CD4-positive, alpha-beta T cell treated with Interferon alpha-2 for 1 hour (primary cell): ENCODE results near the gene C14orf180.

Source experiments
- DNase-seq, 2 donors: peaks; one replicate each; pipeline ENCODE4 v3.0.0-alpha.2; 2020 to 2022

Gene C14orf180

GRCh38 chr14:104550861-104551728, 28.5 kb upstream of the C14orf180 start:
- DNase-seq: no peak

GRCh38 chr14:104551851-104552737, 27.5 kb upstream of the C14orf180 start:
- no peak for DNase-seq

GRCh38 chr14:104552738-104553125, 26.8 kb upstream of the C14orf180 start:
- no peak for DNase-seq

- DNase-seq: no peak
Observed at GRCh38 chr14:104553166-104554087, 26.1 kb upstream of the C14orf180 start.

- DNase-seq: no peak
Observed at GRCh38 chr14:104554088-104554607, 25.4 kb upstream of the C14orf180 start.

GRCh38 chr14:104554608-104555429, 24.7 kb upstream of the C14orf180 start:
- DNase-seq: no peak

- DNase-seq: no peak
Observed at GRCh38 chr14:104555430-104556255, 23.9 kb upstream of the C14orf180 start.

- DNase-seq: no peak
Observed at GRCh38 chr14:104556256-104557021, 23.1 kb upstream of the C14orf180 start.

- DNase-seq: no peak
Observed at GRCh38 chr14:104557086-104557485, 22.5 kb upstream of the C14orf180 start.

GRCh38 chr14:104557766-104558165, 21.8 kb upstream of the C14orf180 start:
- no peak for DNase-seq

GRCh38 chr14:104558231-104559027, 21.1 kb upstream of the C14orf180 start:
- no peak for DNase-seq

GRCh38 chr14:104559028-104559803, 20.3 kb upstream of the C14orf180 start:
- no peak for DNase-seq

- no peak for DNase-seq
Observed at GRCh38 chr14:104559804-104560585, 19.6 kb upstream of the C14orf180 start.

GRCh38 chr14:104560586-104560945, 19.0 kb upstream of the C14orf180 start:
- DNase-seq: no peak

GRCh38 chr14:104561124-104561557, 18.4 kb upstream of the C14orf180 start:
- no peak for DNase-seq

GRCh38 chr14:104561632-104562495, 17.7 kb upstream of the C14orf180 start:
- DNase-seq: no peak
